ENCODE measurements around the gene RIC8B. TPM values are rescaled to one million over a fixed set of nuclear protein-coding genes. Genes with fewer than 3 reads are reported as not detected.

The RIC8B gene
- total and polyA plus RNA-seq, 2 of the 13 experiments (the other 11 are each of a cell fraction or from before 2014, with no cell fraction given), result 5.1 to 7.5 TPM

DNA sequence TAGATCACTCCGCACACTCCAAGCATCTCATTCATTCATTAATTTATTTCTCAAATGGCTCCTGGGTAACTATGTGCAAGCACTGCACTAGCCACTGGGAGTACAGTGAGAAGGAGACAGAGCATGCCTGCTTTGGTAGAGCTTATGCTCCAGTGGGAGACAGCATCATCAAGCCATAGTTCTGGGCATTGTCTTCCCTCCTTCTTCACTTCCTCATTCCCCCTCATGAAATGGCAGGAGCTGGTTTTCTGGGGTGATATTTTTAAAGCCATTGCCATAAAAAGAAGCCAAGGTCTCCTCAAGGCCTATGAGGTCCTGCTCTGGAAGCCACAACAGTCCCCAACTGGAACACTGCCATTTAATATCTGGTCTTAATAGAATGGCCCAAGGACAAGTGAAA is 20.2 kb upstream of the RIC8B start:
- no peak overlapping the region for H2AFZ ChIP-seq (ENCODE audit: low read length)
- DNase-seq (ENCODE audit: low spot score), result no peak
- intact Hi-C loops (cut with micrococcal nuclease; ENCODE audit: unreplicated experiment) (no loop called here), in situ Hi-C loops (cut with HindIII; ENCODE audit: extremely low pct_ligation_motif_present, low pct_unique_long_range_greater_than_20kb) (no loop called here)
- no TSS peak for BruUV-seq (replicated peaks)
- TF ChIP-seq FIP1L1 (IDR thresholded peaks at IDR 0.05; ENCODE audit: borderline replicate concordance, insufficient read depth, low read depth, low read length), result no peak
- TF ChIP-seq, protein P1, sequence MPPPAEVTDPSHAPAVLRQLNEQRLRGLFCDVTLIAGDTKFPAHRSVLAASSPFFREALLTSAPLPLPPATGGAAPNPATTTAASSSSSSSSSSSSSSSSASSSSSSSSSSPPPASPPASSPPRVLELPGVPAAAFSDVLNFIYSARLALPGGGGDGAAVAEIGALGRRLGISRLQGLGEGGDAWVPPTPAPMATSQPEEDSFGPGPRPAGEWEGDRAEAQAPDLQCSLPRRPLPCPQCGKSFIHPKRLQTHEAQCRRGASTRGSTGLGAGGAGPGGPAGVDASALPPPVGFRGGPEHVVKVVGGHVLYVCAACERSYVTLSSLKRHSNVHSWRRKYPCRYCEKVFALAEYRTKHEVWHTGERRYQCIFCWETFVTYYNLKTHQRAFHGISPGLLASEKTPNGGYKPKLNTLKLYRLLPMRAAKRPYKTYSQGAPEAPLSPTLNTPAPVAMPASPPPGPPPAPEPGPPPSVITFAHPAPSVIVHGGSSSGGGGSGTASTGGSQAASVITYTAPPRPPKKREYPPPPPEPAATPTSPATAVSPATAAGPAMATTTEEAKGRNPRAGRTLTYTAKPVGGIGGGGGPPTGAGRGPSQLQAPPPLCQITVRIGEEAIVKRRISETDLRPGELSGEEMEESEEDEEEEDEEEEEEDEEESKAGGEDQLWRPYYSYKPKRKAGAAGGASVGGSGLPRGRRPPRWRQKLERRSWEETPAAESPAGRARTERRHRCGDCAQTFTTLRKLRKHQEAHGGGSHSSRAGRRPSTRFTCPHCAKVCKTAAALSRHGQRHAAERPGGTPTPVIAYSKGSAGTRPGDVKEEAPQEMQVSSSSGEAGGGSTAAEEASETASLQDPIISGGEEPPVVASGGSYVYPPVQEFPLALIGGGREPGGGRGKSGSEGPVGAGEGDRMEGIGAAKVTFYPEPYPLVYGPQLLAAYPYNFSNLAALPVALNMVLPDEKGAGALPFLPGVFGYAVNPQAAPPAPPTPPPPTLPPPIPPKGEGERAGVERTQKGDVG (CRISPR knock-in tag; IDR thresholded peaks at IDR 0.05; ENCODE audit: borderline replicate concordance), result no peak
- TF ChIP-seq ZNF546 (CRISPR knock-in tag; conservative IDR thresholded peaks at IDR 0.05), result no peak
- TF ChIP-seq RFXANK (CRISPR knock-in tag; IDR thresholded peaks at IDR 0.05), result no peak
- no peak for TF ChIP-seq ELF4 (CRISPR knock-in tag; IDR thresholded peaks at IDR 0.05; ENCODE audit: borderline replicate concordance)
- no peaks in the 10 kb centered on the region for H4K20me1 ChIP-seq (ENCODE audit: insufficient read depth, low read length)
- H3K27ac ChIP-seq (ENCODE audit: extremely low read length, insufficient read depth, low read length), result no peak overlapping the region
- peaks cover 33% of the 10 kb centered on the region for H3K4me1 ChIP-seq (ENCODE audit: insufficient read depth, low read length)
- ChIA-PET POLR2A (no interaction called here), CTCF (ENCODE audit: low intra/inter-chr PET ratio, low total read pairs) (no interaction called here)
- FAIRE-seq, result no peak
- no peaks in the 10 kb centered on the region for H3K36me3 ChIP-seq (replicated peaks in 1 of 2; ENCODE audit: control insufficient read depth in 1 of 2, insufficient read depth in 2 of 2, low read length in 2 of 2)
- WGBS (ENCODE audit: low lambda C conversion rate), result 80% methylated on average over 1 of the region's 1 CpG
- no peak for ATAC-seq
- H3K4me2 ChIP-seq (ENCODE audit: low read depth, low read length), result no peak overlapping the region
- H3K79me2 ChIP-seq (ENCODE audit: insufficient read depth, low read length), result no peaks in the 10 kb centered on the region
- no peaks in the 10 kb centered on the region for H3K9me3 ChIP-seq (ENCODE audit: low read length)
- H3K9ac ChIP-seq (ENCODE audit: insufficient read depth, low read depth, low read length), result no peak overlapping the region
- H3K27me3 ChIP-seq (ENCODE audit: control insufficient read depth in 1 of 2, insufficient read depth in 2 of 2, low read length in 2 of 2), result no peaks in the 10 kb centered on the region; a peak in 1 of 5 replicates
- no peak overlapping the region for H3K4me3 ChIP-seq (replicated peaks in 1 of 3; ENCODE audit: insufficient read depth in 1 of 3, low read depth in 2 of 3, low read length in 3 of 3)

Measured in HepG2 (cell line).